ENCODE data around the gene MMEL1. TPM values are rescaled to one million over a fixed set of nuclear protein-coding genes. Genes with fewer than 3 reads are reported as not detected.
A peak's percentile ranks its signal among the peaks of the same experiment; 100 is the strongest.

MMEL1 gene
- total and polyA plus RNA-seq, 2 donors from 2014 or later: 4.0 to 8.5 TPM

- H3K9ac ChIP-seq (ENCODE audit: low read length in 3 of 3): no peak overlapping the region
- no peak for TF ChIP-seq CTCF (IDR thresholded peaks at IDR 0.05; ENCODE audit: borderline replicate concordance, extremely low read depth, insufficient read depth)
- peaks cover 0 to 4% (median 0%) of the 10 kb centered on the region in 3 donors for H3K4me1 ChIP-seq (ENCODE audit: control insufficient read depth in 2 of 3, insufficient read depth in 2 of 3, low read depth in 1 of 3, low read length in 3 of 3)
- no peak overlapping the region for H3K27ac ChIP-seq (ENCODE audit: low read depth in 2 of 2, low read length in 2 of 2)
- FAIRE-seq: no peak
- no peak overlapping the region for H3K4me3 ChIP-seq (ENCODE audit: low read length in 3 of 3)
- no peaks in the 10 kb centered on the region for H3K9me3 ChIP-seq (ENCODE audit: control insufficient read depth in 2 of 3, insufficient read depth in 1 of 3, low read length in 3 of 3)
- intact Hi-C loops (cut with DNase I): no loop called here
- H3K36me3 ChIP-seq (ENCODE audit: control insufficient read depth in 2 of 3, insufficient read depth in 3 of 3, low read length in 3 of 3): no peaks in the 10 kb centered on the region
- no peaks in the 10 kb centered on the region for H3K27me3 ChIP-seq (ENCODE audit: control insufficient read depth, insufficient read depth, low read length)
- DNase-seq: peak in 1 of 5 donors; percentile 73
These were observed 38.1 kb downstream of the MMEL1 start for GRCh38 chr1:2594641-2595131.

- no peak for FAIRE-seq
- intact Hi-C loops (cut with DNase I): no loop called here
These were observed 38.7 kb downstream of the MMEL1 start for GRCh38 chr1:2594001-2594640.

GRCh38 chr1:2593251-2593878 is 39.5 kb downstream of the MMEL1 start:
- H3K9ac ChIP-seq (ENCODE audit: low read length in 3 of 3): no peak overlapping the region
- H3K9me3 ChIP-seq (ENCODE audit: control insufficient read depth in 2 of 3, insufficient read depth in 1 of 3, low read length in 3 of 3): no peaks in the 10 kb centered on the region
- FAIRE-seq: no peak

More at GRCh38 chr1:2594001-2594640, 38.7 kb downstream of the MMEL1 start:
- Histone ChIP-seq H3K9ac (ENCODE audit: low read length in 3 of 3) (no peak overlapping the region), H3K9me3 (ENCODE audit: control insufficient read depth in 2 of 3, insufficient read depth in 1 of 3, low read length in 3 of 3) (no peaks in the 10 kb centered on the region), H3K36me3 (ENCODE audit: control insufficient read depth in 2 of 3, insufficient read depth in 3 of 3, low read length in 3 of 3) (no peaks in the 10 kb centered on the region), H3K27ac (ENCODE audit: low read depth in 2 of 2, low read length in 2 of 2) (no peak overlapping the region), H3K4me1 (ENCODE audit: control insufficient read depth in 2 of 3, insufficient read depth in 2 of 3, low read depth in 1 of 3, low read length in 3 of 3) (peaks cover 0 to 4% (median 0%) of the 10 kb centered on the region in 3 donors), H3K27me3 (ENCODE audit: control insufficient read depth, insufficient read depth, low read length) (no peaks in the 10 kb centered on the region), H3K4me3 (ENCODE audit: low read length in 3 of 3) (peak overlapping the region in 1 of 3 donors; percentile 35)
- TF ChIP-seq CTCF (IDR thresholded peaks at IDR 0.05; ENCODE audit: borderline replicate concordance, extremely low read depth, insufficient read depth): no peak
- peak in 3 of 5 donors; percentile 54 to 92 (median 76) for DNase-seq

More at GRCh38 chr1:2593251-2593878, 39.5 kb downstream of the MMEL1 start:
- H3K36me3 ChIP-seq (ENCODE audit: control insufficient read depth in 2 of 3, insufficient read depth in 3 of 3, low read length in 3 of 3): no peaks in the 10 kb centered on the region
- no peaks in the 10 kb centered on the region for H3K27me3 ChIP-seq (ENCODE audit: control insufficient read depth, insufficient read depth, low read length)
- intact Hi-C loops (cut with DNase I): no loop called here
- no peak overlapping the region for H3K27ac ChIP-seq (ENCODE audit: low read depth in 2 of 2, low read length in 2 of 2)
- peaks cover 0 to 4% (median 0%) of the 10 kb centered on the region in 3 donors for H3K4me1 ChIP-seq (ENCODE audit: control insufficient read depth in 2 of 3, insufficient read depth in 2 of 3, low read depth in 1 of 3, low read length in 3 of 3)
- peak overlapping the region in 1 of 3 donors; percentile 35 for H3K4me3 ChIP-seq (ENCODE audit: low read length in 3 of 3)
- no peak for TF ChIP-seq CTCF (IDR thresholded peaks at IDR 0.05; ENCODE audit: borderline replicate concordance, extremely low read depth, insufficient read depth)
- peak in 2 of 5 donors; percentile 55 to 75 for DNase-seq
